T-helper 2 cell treated with Interferon-gamma antibody and Interleukin-4, amounts not matched to agents 100 ng/mL and 5 ng/mL, for 36 hours (primary cell): ENCODE results near the gene POU2AF1. TPM values are rescaled to one million over a fixed set of nuclear protein-coding genes. Genes with fewer than 3 reads are reported as not detected.

Experiments used
- intact Hi-C: fragments of 100-400 bp; cut with micrococcal nuclease; formaldehyde crosslinking; loops from one replicate; pipeline ENCODE4 v1.15.1; 2023
- total RNA-seq: library from RNA; stranded (reverse); gene quantifications from 2 replicates; pipeline ENCODE4 v1.2.3, GENCODE V29; 2022

POU2AF1 gene
- total RNA-seq, result 2.6 and 3.3 TPM in 2 replicates

GRCh38 chr11:111378861-111379601 is at the start of gene POU2AF1:
TSS of gene POU2AF1 (minus strand) at chr11:111379275. CDS start at chr11:111379177, 98 bp downstream.
- intact Hi-C loops, result no loop called here

- intact Hi-C loops, result no loop called here
These were observed 49.2 kb upstream of the POU2AF1 start for GRCh38 chr11:111428113-111428876.

- intact Hi-C loops, result no loop called here
These were observed 48.4 kb upstream of the POU2AF1 start for GRCh38 chr11:111427471-111427912.

- intact Hi-C loops, result no loop called here
These were observed 47.5 kb upstream of the POU2AF1 start for GRCh38 chr11:111426617-111427016.

- intact Hi-C loops, result loop anchor here (1.0 kb wide), 1 partner anchor 140 kb away; no protein-coding TSS in a partner anchor
These were observed 44.2 kb upstream of the POU2AF1 start for GRCh38 chr11:111423250-111423615.

- intact Hi-C loops, result loop anchor here (1.0 kb wide), 1 partner anchor 139 kb away; no protein-coding TSS in a partner anchor
These were observed 43.6 kb upstream of the POU2AF1 start for GRCh38 chr11:111422494-111423249.

GRCh38 chr11:111421251-111421650 is 42.2 kb upstream of the POU2AF1 start:
- intact Hi-C loops, result no loop called here

GRCh38 chr11:111419641-111420327 is 40.7 kb upstream of the POU2AF1 start:
- intact Hi-C loops, result no loop called here

GRCh38 chr11:111419181-111419580 is 40.1 kb upstream of the POU2AF1 start:
- intact Hi-C loops, result no loop called here

- intact Hi-C loops, result no loop called here
These were observed 39.3 kb upstream of the POU2AF1 start for GRCh38 chr11:111418436-111418787.

GRCh38 chr11:111417766-111418435 is 38.8 kb upstream of the POU2AF1 start:
- intact Hi-C loops, result no loop called here

GRCh38 chr11:111417011-111417765 is 38.1 kb upstream of the POU2AF1 start:
- intact Hi-C loops, result no loop called here

GRCh38 chr11:111416231-111416960 is 37.3 kb upstream of the POU2AF1 start:
- intact Hi-C loops, result no loop called here

GRCh38 chr11:111414936-111415335 is 35.9 kb upstream of the POU2AF1 start:
- intact Hi-C loops, result loop anchor here (2.0 kb wide), 1 partner anchor 38 kb away; no protein-coding TSS in a partner anchor

- intact Hi-C loops, result loop anchor here (2.0 kb wide), 1 partner anchor 38 kb away; no protein-coding TSS in a partner anchor
These were observed 35.3 kb upstream of the POU2AF1 start for GRCh38 chr11:111414267-111414931.

GRCh38 chr11:111413849-111414248 is 34.8 kb upstream of the POU2AF1 start:
- intact Hi-C loops, result loop anchor here (2.0 kb wide), 1 partner anchor 37 kb away; no protein-coding TSS in a partner anchor

- intact Hi-C loops, result no loop called here
These were observed 33.2 kb upstream of the POU2AF1 start for GRCh38 chr11:111412293-111412692.

GRCh38 chr11:111411456-111411855 is 32.4 kb upstream of the POU2AF1 start:
- intact Hi-C loops, result no loop called here
